Transverse colon (tissue), 4 donors: ENCODE measurements around the gene SPARC.

Experiments used
- POLR2AphosphoS5 ChIP-seq, 3 donors: sonication (generic); formaldehyde crosslinking; IDR thresholded peaks; one replicate each; pipeline ENCODE4 v1.6.1; 2016; ENCODE audit warnings: antibody characterized with exemption in 3 of 3
- TF ChIP-seq, protein P1 (sequence below), 5 experiments: fragments of 200-600 bp in 3 of 5; fragments of 450-650 bp in 2 of 5; sonication (generic) in 3 of 5; IDR thresholded peaks; 1 replicate in 2 of 5; 2 replicates in 3 of 5; pipeline ENCODE4 v1.5.1; 2016 to 2017; ENCODE audit warnings: antibody characterized with exemption in 5 of 5, inconsistent platforms in 3 of 5, mild to moderate bottlenecking in 2 of 5, moderate library complexity in 1 of 5

DNA sequence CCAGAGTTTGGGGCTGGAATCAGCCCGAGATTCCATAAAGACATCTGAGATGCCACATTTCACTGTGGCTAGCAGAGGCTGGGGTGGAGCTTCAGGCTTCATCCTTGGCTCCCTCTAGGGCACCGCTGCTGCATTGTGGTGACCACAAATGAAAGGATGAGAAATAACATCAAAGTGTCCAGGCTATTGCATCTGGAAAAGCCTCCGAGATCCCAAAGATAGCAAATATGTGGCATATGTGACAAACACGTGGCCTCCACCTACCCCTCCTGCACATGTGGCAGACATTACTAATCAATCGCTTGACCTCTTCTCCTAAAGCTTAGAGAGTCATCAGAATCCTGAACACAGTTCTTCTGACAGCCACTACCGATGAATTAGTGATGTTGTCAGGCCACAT is 4.5 kb downstream of the SPARC start:
- TF ChIP-seq POLR2AphosphoS5 (IDR thresholded peaks at IDR 0.05), result no peak
- TF ChIP-seq, protein P1, sequence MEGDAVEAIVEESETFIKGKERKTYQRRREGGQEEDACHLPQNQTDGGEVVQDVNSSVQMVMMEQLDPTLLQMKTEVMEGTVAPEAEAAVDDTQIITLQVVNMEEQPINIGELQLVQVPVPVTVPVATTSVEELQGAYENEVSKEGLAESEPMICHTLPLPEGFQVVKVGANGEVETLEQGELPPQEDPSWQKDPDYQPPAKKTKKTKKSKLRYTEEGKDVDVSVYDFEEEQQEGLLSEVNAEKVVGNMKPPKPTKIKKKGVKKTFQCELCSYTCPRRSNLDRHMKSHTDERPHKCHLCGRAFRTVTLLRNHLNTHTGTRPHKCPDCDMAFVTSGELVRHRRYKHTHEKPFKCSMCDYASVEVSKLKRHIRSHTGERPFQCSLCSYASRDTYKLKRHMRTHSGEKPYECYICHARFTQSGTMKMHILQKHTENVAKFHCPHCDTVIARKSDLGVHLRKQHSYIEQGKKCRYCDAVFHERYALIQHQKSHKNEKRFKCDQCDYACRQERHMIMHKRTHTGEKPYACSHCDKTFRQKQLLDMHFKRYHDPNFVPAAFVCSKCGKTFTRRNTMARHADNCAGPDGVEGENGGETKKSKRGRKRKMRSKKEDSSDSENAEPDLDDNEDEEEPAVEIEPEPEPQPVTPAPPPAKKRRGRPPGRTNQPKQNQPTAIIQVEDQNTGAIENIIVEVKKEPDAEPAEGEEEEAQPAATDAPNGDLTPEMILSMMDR (IDR thresholded peaks at IDR 0.05), result no peak
